HepG2 (cell line): ENCODE measurements around the gene CXCL17. TPM values are rescaled to one million over a fixed set of nuclear protein-coding genes. Genes with fewer than 3 reads are reported as not detected.
A peak's percentile ranks its signal among the peaks of the same experiment; 100 is the strongest.

Experiments used
- ASH2L ChIP-seq: fragments of 300-600, 200-600 bp; sonication (generic); IDR thresholded peaks from 2 replicates; pipeline ENCODE4 v1.7.0; 2017; ENCODE audit warnings: low read depth, mild to moderate bottlenecking, moderate library complexity, mixed read lengths, low read length; ENCODE audit not compliant: insufficient read length
- ATF6 ChIP-seq: sonication (generic); formaldehyde crosslinking; conservative IDR thresholded peaks from 2 replicates; pipeline ENCODE4 v1.4.0; 2020; ENCODE audit warnings: missing genetic modification reagents
- DPF2 ChIP-seq: sonication (generic); formaldehyde crosslinking; IDR thresholded peaks from 2 replicates; pipeline ENCODE4 v1.4.0; 2020; ENCODE audit warnings: mild to moderate bottlenecking, low read depth, missing genetic modification reagents, borderline replicate concordance
- E2F2 ChIP-seq: sonication (generic); formaldehyde crosslinking; IDR thresholded peaks from 2 replicates; pipeline ENCODE4 v1.4.0; 2020; ENCODE audit warnings: missing genetic modification reagents, borderline replicate concordance
- EP300 ChIP-seq, 3 experiments: sonication (generic) in 1 of 3; formaldehyde crosslinking in 1 of 3; IDR thresholded peaks; 2 replicates each; pipeline versions ENCODE4 v1.5.1 to v1.6.1; 2011 to 2020; ENCODE audit warnings: low read depth in 2 of 3, low read length in 2 of 3, borderline replicate concordance in 1 of 3, improper control_type of control experiment in 1 of 3, mild to moderate bottlenecking in 1 of 3, missing genetic modification reagents in 1 of 3, moderate library complexity in 1 of 3
- GATAD2A ChIP-seq: IDR thresholded peaks from 2 replicates; pipeline ENCODE4 v1.6.1; 2016
- HCFC1 ChIP-seq: fragments of 150-350 bp; IDR thresholded peaks from 2 replicates; pipeline ENCODE4 v1.6.1; 2014; ENCODE audit warnings: low read depth, low read length
- IRX3 ChIP-seq: sonication (generic); formaldehyde crosslinking; IDR thresholded peaks from 2 replicates; pipeline ENCODE4 v1.8.1; 2023; ENCODE audit warnings: mild to moderate bottlenecking, low read depth, missing genetic modification reagents, borderline replicate concordance
- NBN ChIP-seq: fragments of 450-650 bp; conservative IDR thresholded peaks from 2 replicates; pipeline ENCODE4 v1.6.1; 2017
- NCOA2 ChIP-seq: sonication (generic); formaldehyde crosslinking; IDR thresholded peaks from 2 replicates; pipeline ENCODE4 v1.8.0; 2022; ENCODE audit warnings: inconsistent platforms
- NR0B2 ChIP-seq: sonication (generic); formaldehyde crosslinking; IDR thresholded peaks from 2 replicates; pipeline ENCODE4 v1.4.0; 2020; ENCODE audit warnings: mild to moderate bottlenecking, missing genetic modification reagents
- PATZ1 ChIP-seq: sonication (generic); formaldehyde crosslinking; IDR thresholded peaks from 2 replicates; pipeline ENCODE4 v1.4.0; 2020; ENCODE audit warnings: missing genetic modification reagents
- SAP130 ChIP-seq: IDR thresholded peaks from 2 replicates; pipeline ENCODE4 v1.6.1; 2016; ENCODE audit warnings: low read depth
- ZBTB7B ChIP-seq: sonication (generic); formaldehyde crosslinking; IDR thresholded peaks from 2 replicates; pipeline ENCODE4 v1.4.0; 2020; ENCODE audit warnings: missing genetic modification reagents
- ZNF354B ChIP-seq: sonication (generic); formaldehyde crosslinking; IDR thresholded peaks from 2 replicates; pipeline ENCODE4 v1.8.0; 2022; ENCODE audit warnings: mild to moderate bottlenecking, missing genetic modification reagents
- ZNF746 ChIP-seq: sonication (generic); formaldehyde crosslinking; IDR thresholded peaks from 2 replicates; pipeline ENCODE4 v1.8.0; 2022; ENCODE audit warnings: mild to moderate bottlenecking, missing genetic modification reagents
- ZSCAN12 ChIP-seq: sonication (generic); formaldehyde crosslinking; IDR thresholded peaks from 2 replicates; pipeline ENCODE4 v1.9.0; 2021; ENCODE audit warnings: mild to moderate bottlenecking, missing genetic modification reagents
- ZSCAN20 ChIP-seq: sonication (generic); formaldehyde crosslinking; IDR thresholded peaks from 2 replicates; pipeline ENCODE4 v1.4.0; 2020; ENCODE audit warnings: missing genetic modification reagents, mild to moderate bottlenecking, borderline replicate concordance
- polyA plus RNA-seq, 8 experiments: library from polyadenylated mRNA; depleted of rRNA in 3 of 8; stranded (reverse) in 7 of 8; unstranded in 1 of 8; fragments of >200 nt; fragmentation: Illumina TruSeq in 4 of 8; extraction: Trizol in 4 of 8; gene quantifications; 2 replicates each; pipeline versions ENCODE4 v1.2.1 to v1.2.3, GENCODE V29; 2011 to 2016; ENCODE audit warnings: low read depth in 4 of 8, missing spikeins in 1 of 8, mixed read lengths in 1 of 8; ENCODE audit not compliant: insufficient read depth in 1 of 8
- total RNA-seq, 5 experiments: library from RNA; depleted of rRNA; stranded (reverse); fragments of >200 nt; fragmentation: Illumina TruSeq; extraction: Trizol; gene quantifications; 2 replicates each; pipeline ENCODE4 v1.2.3, GENCODE V29; 2016; ENCODE audit warnings: low read depth in 1 of 5
- TF ChIP-seq, protein P1 (sequence below): sonication (generic); formaldehyde crosslinking; IDR thresholded peaks from 2 replicates; pipeline ENCODE4 v1.4.0; 2020; ENCODE audit warnings: missing genetic modification reagents, borderline replicate concordance
- TF ChIP-seq, protein P2 (sequence below): sonication (generic); formaldehyde crosslinking; IDR thresholded peaks from 2 replicates; pipeline ENCODE4 v1.8.1; 2023; ENCODE audit warnings: mild to moderate bottlenecking, missing genetic modification reagents, borderline replicate concordance

Gene CXCL17
- total and polyA plus RNA-seq, 2 of the 13 experiments (the other 11 are each of a cell fraction or from before 2014, with no cell fraction given) = 0.12 TPM; not detected in 1

GRCh38 chr19:42436006-42436405 lies 6.7 kb downstream of the CXCL17 start (continued):
- TF ChIP-seq NCOA2 (no peak), PATZ1 (CRISPR knock-in tag) (no peak), DPF2 (CRISPR knock-in tag) (no peak), ATF6 (CRISPR knock-in tag) (no peak), E2F2 (CRISPR knock-in tag) (no peak), EP300 (IDR thresholded peaks at IDR 0.05; ENCODE audit: low read depth in 2 of 2, low read length in 2 of 2) (peak in 1 of 2 experiments; percentile 27; a peak in 1 of 4 replicates), EP300 (CRISPR knock-in tag; IDR thresholded peaks at IDR 0.05; ENCODE audit: borderline replicate concordance) (no peak), HCFC1 (no peak), NR0B2 (no peak), ZBTB7B (CRISPR knock-in tag) (no peak), GATAD2A (CRISPR knock-in tag) (peak; percentile 8; the same call in 1 of the 2 replicates), IRX3 (CRISPR knock-in tag) (no peak), ZNF746 (CRISPR knock-in tag) (no peak), ZSCAN12 (CRISPR knock-in tag) (no peak), ZSCAN20 (no peak), SAP130 (peak; percentile 24; the same call in 1 of the 2 replicates), ASH2L (no peak), NBN (no peak), ZNF354B (CRISPR knock-in tag) (no peak)
- TF ChIP-seq, protein P1, sequence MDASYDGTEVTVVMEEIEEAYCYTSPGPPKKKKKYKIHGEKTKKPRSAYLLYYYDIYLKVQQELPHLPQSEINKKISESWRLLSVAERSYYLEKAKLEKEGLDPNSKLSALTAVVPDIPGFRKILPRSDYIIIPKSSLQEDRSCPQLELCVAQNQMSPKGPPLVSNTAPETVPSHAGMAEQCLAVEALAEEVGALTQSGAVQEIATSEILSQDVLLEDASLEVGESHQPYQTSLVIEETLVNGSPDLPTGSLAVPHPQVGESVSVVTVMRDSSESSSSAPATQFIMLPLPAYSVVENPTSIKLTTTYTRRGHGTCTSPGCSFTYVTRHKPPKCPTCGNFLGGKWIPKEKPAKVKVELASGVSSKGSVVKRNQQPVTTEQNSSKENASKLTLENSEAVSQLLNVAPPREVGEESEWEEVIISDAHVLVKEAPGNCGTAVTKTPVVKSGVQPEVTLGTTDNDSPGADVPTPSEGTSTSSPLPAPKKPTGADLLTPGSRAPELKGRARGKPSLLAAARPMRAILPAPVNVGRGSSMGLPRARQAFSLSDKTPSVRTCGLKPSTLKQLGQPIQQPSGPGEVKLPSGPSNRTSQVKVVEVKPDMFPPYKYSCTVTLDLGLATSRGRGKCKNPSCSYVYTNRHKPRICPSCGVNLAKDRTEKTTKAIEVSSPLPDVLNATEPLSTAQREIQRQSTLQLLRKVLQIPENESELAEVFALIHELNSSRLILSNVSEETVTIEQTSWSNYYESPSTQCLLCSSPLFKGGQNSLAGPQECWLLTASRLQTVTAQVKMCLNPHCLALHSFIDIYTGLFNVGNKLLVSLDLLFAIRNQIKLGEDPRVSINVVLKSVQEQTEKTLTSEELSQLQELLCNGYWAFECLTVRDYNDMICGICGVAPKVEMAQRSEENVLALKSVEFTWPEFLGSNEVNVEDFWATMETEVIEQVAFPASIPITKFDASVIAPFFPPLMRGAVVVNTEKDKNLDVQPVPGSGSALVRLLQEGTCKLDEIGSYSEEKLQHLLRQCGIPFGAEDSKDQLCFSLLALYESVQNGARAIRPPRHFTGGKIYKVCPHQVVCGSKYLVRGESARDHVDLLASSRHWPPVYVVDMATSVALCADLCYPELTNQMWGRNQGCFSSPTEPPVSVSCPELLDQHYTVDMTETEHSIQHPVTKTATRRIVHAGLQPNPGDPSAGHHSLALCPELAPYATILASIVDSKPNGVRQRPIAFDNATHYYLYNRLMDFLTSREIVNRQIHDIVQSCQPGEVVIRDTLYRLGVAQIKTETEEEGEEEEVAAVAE (CRISPR knock-in tag) = no peak
- TF ChIP-seq, protein P2, sequence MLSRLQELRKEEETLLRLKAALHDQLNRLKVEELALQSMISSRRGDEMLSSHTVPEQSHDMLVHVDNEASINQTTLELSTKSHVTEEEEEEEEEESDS (CRISPR knock-in tag) = no peak
